Cardiac fibroblast (primary cell): ENCODE data around the gene DHX34.

ENCODE experiments used
- DNase-seq, 2 donors: peaks; one replicate each; pipeline versions ENCODE4 v3.0.0 to v3.0.0-alpha.2; 2010; ENCODE audit warnings: low read depth in 2 of 2
- H3K4me3 ChIP-seq, 2 donors: replicated peaks in 1 of 2; 1 replicate in 1 of 2; 2 replicates in 1 of 2; pipeline ENCODE4 v1.5.1; 2011; ENCODE audit warnings: low read depth in 2 of 2, low read length in 2 of 2, mild to moderate bottlenecking in 2 of 2, moderate library complexity in 1 of 2
- CTCF ChIP-seq: IDR thresholded peaks from one replicate; pipeline ENCODE4 v1.5.1; 2011; ENCODE audit warnings: low read depth, mild to moderate bottlenecking, low read length, inconsistent platforms

Gene DHX34

GRCh38 chr19:47417746-47418691 lies 68.9 kb downstream of the DHX34 start:
- peak overlapping the region; percentile 44 to 75 for H3K4me3 ChIP-seq
- no peak for TF ChIP-seq CTCF
- DNase-seq: peak in 1 of 2 donors; percentile 21

GRCh38 chr19:47418692-47419029 lies 69.5 kb downstream of the DHX34 start:
- peak overlapping the region; percentile 44 to 75 for H3K4me3 ChIP-seq
- no peak for TF ChIP-seq CTCF
- no peak for DNase-seq

DNA sequence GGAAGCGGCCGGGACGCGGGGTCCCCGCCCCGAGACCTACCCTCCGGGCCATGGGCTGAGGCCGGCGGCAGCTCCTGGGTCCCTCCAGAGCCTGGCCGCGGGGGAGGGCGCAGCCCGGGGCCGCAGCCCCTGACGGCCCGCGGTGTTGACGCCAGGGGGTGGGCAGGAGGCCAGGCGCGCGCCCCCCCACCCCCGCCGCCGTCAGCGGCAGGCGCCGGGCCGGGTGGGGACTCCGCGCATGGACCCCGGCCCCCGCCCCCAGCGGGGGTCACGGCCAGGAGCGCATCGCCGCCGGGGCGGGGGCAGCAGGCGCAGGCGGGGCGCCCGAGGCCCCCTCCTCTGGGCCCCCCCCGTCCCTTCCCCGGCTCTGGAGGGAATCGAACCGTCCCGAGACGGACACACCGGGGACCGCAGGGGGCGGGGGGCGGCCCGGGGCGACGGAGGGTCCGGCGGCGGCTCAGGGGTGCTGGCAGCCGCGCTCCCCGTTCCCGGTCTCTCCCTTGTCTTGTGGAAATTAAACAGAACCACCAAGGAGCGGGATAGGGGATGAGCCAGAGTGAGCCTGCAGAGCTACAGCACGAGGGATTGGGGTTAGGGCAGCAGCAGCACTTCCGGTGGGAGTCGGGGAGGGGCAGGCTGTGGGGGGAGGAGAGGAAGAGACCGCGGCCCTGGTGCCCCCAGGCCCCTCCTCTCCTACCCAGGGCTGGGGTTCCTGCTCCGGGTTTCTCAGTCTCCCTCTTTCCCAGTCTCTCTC lies 70.1 kb downstream of the DHX34 start, which contains the start of gene MEIS3:
Gene MEIS3, minus strand, starts transcription at position 498 of the 754 bp plus-strand sequence. Its CDS starts 446 bp downstream, at position 52.
- no peak for DNase-seq
- peak within 1 kb of the TSS; percentile 44 to 75 for H3K4me3 ChIP-seq
- no peak for TF ChIP-seq CTCF

DNA sequence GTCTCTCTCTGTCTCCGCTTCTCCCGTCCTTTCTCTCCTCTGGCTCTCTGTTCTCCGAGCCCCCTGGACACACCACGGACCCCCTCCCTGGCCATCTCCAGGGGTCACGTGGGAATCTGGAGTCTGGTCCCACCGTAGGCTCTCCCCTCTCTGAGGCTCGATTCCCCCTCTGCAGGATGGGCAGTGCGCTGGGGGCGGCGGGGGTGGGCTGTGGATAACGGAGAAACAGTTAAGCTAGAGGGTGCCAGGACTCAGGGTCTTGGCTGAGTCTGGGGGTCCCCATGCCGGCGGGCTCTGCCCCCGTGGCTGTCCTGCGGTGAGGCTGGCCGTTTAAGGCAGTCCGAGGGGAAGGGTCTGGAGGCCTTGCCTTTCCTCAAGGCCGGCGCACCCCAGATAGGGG lies 70.7 kb downstream of the DHX34 start:
- no peak for TF ChIP-seq CTCF
- H3K4me3 ChIP-seq: no peak overlapping the region
- DNase-seq: no peak

GRCh38 chr19:47421244-47421786 lies 72.2 kb downstream of the DHX34 start:
- DNase-seq: no peak
- no peak for TF ChIP-seq CTCF

GRCh38 chr19:47421844-47422395 lies 72.8 kb downstream of the DHX34 start:
- no peak for TF ChIP-seq CTCF
- no peak overlapping the region for H3K4me3 ChIP-seq
- DNase-seq: no peak

More at GRCh38 chr19:47421244-47421786, 72.2 kb downstream of the DHX34 start:
- H3K4me3 ChIP-seq: no peak overlapping the region
